HG03571 (cell line): ENCODE measurements around the gene SNAPC2.
"Not testable (repeated sequence)": the region's sequence is repeated elsewhere in the genome, so short reads cannot be mapped to it uniquely, and the experiment has no call there.

ENCODE experiments used
- ATAC-seq: cut with Tn5 transposase; IDR thresholded peaks from one replicate; pipeline ENCODE4 v1.9.1; 2021; ENCODE audit not compliant: unreplicated experiment

The SNAPC2 gene

DNA sequence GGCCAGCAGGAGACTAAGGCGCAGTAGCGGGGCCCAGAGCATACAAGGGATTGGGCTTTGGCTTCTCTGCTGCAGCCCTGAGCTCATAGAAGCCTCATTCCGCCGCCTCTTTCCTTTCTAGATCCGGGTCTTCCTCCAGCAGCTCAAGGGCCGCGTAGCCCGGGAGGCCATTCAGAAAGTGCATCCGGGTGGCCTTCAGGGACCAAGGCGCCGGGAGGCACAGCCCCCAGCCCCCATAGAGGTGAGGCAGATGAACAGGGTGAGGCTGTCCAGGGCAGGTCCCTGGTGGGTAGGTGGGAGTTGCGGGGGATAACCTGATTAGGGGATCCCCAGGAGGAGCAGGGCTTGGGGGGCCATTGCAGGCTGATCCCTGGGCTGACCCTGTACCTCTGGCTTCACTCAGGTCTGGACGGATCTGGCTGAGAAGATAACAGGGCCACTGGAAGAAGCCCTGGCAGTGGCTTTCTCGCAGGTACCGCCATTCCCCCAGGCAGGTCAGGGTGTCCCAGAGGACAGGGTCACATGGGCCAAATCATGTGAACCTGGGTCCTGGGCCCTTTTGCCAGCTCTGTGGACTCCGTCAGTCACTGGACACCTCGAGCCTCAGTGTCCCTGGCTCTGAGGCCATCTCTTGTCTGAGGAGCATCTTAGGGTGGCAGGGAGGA is 1.3 kb downstream of the SNAPC2 start:
- ATAC-seq = no peak

DNA sequence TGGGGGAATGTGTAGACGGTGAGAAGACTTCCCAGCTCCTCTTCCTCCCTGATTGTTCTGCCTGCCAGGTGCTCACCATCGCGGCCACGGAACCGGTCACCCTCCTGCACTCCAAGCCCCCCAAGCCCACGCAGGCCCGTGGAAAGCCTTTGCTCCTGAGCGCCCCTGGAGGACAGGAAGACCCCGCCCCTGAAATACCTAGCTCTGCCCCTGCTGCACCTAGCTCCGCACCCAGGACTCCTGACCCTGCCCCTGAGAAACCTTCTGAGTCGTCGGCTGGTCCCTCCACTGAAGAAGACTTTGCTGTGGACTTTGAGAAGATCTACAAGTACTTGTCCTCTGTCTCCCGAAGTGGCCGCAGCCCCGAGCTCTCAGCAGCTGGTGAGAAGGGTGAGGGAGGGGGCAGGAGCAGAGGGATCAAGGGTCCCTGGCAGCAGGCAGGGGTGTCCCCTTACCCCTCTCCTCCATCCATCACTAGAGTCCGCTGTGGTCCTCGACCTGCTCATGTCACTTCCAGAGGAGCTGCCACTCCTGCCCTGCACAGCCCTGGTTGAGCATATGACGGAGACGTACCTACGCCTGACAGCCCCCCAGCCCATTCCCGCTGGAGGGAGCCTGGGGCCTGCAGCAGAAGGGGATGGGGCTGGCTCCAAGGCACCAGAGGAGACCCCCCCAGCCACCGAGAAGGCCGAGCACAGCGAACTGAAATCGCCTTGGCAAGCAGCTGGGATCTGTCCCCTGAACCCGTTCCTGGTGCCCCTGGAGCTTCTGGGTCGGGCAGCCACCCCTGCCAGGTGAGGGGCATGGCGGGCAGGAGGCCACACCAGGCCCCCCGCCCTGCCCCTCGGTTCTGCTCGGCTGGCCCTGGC is 2.1 kb downstream of the SNAPC2 start:
- no peak for ATAC-seq

DNA sequence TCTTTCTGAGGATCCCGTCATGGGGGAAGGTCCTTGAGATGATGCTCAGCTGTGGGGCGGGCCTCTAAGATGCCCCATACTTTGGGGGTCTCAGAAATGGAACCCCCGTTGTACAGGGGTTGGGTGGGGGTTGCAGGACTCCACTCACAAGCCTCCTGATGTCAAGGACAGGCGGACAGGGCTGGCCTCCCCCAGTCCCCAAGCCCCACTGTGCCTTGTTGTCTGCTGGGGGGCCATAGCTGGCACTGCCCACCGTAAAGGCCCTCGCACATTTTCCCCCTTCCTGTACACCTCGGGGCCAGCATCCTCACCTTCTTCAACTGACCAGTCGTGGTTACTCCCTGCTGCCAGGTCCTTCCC is 2.7 kb downstream of the SNAPC2 start:
- ATAC-seq = no peak

DNA sequence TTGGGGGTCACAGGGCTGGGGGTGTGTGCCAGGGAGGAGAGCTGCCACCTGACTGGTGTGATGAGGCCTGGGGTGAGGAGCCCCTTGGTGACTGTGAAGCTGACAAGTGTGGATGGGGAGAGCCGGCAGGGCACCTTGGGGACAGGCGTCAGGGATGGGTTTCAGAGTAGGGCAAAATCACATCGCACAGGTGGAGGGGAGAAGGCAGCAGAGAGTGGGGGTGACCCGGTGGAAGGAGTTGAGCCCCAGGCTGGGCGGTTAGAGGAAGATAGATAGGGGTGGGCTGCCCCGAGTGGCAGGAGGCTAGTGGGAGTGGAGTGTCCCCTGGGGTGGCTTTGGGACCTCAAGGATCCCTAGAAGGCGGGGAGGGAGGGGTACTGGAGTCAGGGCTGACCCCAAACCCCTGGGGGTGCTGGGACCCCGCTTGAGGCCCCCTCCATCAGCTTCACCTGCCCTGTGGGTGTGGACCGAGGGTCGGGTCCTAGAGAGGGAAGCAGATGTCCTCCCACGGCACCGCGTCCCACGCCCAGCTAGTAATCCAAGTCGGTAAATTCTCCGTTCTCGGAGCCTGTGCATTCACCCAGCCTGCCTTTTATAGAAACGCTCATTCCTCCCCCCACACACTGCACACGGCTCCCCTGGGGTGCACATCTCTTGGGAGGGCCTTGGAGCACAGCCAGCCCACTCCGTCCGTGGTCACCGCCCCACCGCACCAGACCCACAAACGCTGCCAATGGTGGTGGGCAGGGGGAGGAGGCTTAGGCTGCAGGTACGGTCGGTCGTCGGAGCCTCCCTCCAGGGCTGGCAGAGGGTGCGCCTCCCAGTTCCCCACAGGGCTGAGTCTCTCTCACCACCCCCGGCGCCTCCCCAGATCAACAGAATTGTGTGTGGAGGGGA is 3.4 kb downstream of the SNAPC2 start:
- ATAC-seq = no peak

DNA sequence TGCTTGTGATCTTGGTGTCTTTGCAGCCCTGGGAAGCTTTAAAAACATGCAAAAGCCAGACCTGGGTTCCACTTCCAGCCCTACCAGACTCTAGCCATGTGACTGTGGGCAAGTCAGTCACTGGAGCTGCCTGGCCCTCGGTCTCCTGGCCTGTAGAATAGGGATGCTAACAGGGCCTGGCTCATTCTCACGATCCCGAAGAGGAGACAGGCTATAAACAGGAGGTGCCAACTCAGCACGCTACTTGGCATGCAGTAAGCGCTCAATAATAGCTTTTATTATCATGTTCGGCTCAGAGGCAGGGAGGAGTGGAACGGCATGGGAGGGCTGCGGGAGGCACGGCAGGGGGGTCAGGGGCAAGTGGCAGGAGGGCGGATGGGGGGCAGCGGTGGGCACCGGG is 4.1 kb downstream of the SNAPC2 start:
- no peak for ATAC-seq

DNA sequence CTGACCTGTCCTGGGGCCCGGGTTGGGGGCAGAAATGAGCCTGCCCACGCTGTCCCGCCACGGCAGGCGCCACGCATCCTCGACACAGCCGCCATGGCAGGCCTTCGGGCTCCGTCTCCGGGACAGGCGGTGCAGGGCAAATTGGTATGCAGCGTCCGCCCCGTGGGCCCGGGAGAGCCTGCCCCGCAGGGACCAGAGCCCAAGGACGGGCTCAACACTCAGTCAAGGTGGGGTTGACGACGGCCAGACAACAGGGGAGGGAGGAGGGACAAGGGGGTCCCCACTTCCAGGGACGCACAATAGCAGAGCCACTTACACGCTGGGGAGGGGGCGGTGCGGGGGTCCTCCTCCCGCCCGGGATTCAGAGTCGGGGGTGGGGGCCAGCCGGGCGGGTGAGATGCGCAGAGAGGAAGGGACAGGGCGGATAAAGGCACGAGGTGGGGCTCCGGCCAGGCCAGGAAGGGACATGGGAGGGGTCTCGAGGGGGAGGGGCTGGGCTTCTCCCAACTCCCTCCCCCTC is 4.6 kb downstream of the SNAPC2 start:
- no peak for ATAC-seq

DNA sequence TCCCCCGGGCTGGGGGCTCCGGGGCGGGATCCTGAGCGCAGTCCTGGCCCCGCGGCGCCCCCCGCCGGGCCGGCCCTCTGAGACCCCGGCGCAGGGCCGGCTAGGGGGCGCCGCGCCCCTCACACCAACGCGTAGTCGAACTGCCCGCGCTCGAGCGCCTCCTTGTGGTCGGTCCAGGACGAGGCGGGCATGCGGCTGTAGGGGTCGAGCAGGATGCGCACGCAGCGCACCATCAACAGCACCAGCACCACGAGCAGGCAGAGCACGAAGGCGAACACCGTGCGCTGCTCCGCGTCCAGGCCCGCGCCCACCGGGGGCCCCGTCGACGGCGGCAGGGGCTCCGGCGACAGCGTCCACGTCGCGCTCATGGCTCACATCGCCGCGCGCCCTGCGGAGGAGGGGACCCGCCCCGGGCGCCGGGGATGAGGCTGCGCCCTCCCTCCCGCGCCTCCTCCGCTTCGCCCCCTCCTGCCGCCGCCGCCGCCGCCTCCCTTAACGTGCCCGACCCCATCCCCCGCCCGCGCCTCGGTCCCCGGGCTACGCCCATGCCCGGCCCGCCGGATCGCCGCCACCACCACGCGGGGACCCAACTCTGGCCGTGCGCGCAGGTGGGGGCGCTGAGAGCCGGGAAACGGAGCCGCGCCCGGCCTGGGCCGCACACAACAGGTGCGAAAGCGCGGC is 5.2 kb downstream of the SNAPC2 start:
- ATAC-seq = no peak

DNA sequence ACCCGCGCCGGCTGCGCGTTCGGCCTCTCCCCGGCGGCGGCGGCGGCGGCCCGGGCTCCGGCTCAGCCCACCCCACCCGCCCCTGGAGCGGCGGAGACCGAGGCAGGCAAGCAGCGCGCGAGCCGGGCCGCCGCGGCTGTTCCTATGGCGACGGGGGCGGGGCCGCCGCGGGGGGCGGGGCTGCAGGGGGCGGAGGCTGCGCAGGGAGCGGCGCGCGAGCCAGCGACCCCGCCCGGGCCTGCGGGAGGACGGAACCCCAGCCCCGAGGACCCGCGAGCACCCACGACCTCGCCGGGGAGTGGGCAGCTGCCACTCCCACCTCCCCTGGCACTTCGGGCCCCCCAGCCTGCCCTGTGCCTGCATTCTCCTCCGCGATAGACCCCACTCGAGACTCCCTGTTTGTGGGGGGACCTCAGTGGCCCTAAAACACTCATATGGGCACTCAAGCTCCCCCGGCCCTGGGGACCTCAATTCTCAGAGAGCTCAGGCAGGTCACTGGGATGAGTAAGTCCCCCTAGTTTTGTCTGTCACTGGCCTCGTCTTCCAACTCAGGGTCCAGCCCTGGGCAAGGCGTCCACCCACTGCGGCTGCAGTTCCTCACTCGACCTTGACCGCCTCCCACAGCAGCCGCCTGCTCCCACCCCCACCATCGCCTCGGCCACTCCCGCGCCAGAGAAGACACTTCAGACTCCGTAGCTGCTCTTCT is 6.0 kb downstream of the SNAPC2 start, which contains the start of gene CTXN1:
TSS of gene CTXN1 (minus strand) at position 115 of the 706 bp plus-strand sequence. CDS start 597 bp downstream, outside the sequence.
- no peak for ATAC-seq

DNA sequence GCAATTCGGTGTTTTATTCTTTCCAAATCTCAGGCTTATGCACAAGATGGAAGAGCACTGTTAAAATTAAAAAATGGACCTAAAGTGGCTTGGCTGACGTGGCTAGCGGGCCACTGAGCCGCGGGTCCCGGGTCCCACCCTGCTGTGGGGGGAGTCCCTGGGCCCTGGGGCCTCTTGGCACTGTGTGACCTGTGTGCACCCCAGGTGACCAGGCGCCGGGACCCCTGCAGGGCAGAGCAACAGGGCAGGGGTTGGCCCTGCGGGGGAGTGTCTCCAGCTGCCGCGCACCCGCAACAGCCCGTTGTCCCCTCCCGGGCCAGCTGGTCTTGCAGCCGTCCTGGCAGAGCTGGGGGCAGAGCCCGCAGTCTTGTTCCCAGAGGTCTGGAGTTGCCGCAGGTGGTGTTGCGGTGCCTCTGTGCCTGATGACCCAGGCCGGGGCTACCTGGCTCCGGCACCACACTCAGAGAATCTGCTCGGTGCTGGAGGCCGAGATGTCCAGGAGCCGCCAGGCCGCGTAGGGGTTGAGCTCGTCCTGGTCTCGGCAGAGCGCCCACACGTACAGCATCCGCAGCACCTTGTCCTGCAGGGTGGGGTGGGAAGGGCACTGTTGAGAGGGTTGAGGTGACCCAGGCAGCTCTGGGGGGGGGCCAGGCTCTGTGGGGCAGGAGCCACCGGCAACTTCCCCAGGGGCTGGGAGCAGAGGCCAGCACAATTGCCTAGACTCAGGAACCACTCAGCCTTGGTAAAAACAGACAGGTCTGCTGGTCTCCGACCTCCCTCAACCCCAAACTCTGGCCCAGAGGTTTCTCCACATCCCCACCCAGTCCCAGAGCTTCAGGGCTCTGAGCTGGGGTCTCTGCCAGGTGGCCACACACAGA is 6.8 kb downstream of the SNAPC2 start:
- no peak for ATAC-seq

DNA sequence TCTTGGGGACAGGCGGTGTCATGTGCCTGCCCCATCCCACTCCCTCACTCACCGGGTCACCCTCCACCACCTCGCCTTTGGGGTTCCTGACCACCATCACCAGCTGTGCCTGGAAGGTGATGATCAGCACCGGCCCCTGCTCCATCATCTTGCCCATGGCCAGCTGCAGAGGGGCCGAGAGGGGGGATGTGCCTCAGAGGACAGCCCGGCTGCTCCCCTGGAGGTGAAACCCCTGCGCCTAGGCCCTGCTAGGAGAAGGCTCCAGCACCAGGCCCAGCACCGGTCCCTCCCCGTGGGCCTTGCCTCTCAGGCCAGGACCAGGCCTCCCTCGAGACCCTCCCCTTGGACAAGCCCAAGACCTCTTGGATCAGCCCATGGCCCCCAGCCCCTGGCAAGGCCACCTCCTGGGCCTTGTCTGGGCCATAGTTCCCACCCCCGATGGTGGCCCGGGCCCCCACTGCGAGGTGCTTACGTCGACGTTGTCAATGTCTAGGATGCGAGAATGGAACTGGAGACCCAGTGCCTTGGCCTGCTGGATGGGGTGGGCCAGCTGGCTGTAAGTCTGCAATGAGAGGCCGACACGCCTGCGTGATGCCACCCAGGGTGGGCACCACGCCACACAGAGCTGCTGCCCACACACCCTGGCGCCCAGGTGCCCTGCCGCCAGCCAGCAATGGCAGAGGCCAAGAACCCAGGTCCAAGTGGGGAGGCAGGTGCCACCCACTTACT is 7.6 kb downstream of the SNAPC2 start:
- ATAC-seq = no peak

DNA sequence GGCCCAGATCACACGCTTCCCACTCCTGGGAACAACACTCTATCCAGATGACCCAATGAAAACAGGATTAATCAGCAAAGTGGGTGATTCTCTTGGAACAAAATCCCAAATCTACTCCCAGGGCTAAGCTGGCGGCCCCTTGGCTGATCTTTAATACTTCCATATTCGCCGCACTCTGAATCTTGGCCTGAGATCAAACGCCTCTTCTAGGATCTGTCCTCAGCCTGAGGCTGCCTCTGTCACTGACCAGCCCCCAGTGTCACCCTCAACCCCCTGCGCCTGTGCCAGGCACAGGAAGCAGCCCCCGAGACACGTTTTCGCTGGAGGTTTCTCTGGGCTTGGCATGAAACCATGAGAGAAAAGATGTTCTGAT is 8.2 kb downstream of the SNAPC2 start:
- no peak for ATAC-seq

DNA sequence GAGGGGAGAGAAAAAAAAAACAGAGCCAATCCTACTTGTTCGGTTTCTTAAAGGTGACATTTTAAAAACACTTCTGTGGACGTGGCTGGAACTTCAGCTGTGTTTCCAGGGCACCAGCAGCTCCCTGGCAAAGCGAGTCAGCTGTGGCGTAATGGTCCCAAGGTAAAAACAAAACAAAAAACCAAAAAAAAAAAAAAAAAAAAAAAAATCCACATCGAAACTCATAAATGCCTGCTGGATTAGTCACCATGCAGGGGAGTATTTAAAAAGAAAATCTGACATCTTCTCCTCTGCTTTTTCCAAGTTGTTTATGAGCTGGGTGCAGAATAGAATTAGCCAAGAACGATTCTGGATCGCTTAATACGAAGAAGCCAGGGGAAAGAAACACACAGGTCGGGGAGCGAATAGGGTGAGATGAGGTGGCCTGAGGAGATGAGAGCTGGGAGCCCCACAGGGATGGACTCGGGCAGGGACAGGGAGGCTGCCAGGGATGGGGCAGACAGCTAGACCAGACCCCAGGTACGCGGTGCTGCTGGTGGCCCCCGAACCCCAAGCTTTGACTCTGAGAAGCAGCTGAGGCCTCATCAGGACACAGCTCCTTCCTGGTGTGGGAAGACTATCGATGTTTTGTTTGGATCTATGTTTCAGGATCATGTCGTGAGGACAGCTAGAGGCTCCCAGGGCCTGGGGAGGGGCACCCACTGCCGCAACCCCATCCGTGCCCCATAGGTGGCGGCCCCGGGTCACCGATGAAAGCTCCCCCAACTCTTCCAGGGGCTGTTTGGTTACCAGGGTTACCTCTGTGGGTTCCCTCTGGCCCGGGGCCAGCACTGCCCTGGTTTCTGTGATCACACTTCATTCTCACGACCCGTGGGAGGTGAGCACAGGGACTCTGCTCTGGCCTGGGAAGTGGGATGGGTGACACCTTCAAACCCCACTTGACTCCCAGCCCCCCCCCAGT is 8.9 kb downstream of the SNAPC2 start:
- ATAC-seq = no peak

DNA sequence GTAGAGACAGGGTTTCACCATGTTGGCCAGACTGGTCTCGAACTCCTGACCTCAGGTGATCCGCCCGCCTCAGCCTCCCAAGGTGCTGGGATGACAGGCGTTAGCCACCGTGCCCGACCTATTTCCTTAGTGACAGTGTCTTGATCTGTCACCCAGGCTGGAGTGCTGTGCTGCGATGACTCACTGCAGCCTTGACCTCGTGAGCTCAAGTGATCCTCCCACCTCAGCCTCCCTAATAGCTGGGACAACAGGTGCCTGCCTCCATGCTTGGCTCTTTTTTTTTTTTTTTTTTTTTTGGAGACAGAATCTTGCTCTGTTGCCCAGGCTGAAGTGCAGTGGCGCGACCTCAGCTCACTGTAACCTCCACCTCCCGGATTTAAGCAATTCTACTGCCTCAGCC is 9.9 kb downstream of the SNAPC2 start:
- not testable (repeated sequence) for ATAC-seq

DNA sequence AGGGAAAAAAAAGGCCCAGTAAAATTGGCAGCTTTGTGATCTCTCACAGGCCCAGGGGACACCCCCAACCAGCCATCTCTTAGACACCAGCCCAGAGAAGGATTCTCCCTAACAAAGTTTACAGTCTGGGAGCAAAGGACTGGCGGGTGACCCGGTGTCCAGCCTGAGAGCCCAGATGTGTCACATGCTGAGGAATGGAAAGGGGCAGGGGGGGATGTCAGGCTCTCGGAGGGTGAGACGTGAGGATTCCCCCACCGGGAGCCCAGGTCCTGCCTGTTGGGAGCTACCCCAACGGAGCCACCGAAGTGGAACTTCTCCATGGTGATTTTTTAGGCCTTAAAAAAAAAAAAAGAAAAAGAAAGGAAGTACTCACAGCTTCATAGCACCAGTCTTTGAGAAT is 10.6 kb downstream of the SNAPC2 start:
- no peak for ATAC-seq

DNA sequence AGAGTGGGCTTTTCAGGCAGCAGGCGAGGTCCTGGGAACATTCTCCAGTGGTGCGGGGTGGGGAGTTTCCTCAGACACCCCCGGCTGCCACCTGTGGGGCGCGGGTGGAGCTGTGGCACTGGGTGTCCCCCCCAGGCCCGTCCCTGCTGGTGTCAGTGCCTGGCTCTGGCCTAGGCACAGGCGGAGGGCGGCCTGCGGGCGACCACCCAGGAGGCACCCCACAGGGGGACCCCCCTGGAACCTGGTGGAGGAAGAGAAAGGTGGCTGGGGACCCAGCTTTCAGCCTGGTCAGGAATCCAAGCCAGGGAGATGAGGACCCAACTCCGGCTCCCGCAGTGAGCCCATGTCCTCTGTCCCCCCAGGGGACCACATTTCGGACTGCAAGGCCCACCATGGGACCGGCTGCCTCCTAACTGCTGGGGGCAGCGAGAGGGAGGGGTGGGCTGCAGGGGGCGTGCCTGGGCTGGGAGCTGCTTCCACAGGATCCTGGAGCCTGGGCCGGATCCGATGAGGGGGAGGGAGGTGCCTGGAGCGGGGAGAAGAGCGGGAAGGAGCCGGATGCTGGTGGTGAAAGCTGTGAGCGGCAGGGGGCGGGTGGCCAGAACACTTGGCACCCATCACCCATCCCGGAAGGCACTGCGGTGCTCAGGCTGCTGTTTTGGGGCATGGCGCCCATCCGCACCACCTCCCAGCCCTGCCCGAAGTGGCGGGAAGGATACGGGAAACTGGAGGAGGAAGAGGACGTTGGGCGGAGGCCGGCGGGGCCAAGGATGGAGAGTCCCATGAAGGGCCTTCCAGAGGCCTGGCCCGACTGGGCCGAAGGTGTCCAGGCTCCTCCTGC is 11.3 kb downstream of the SNAPC2 start:
- no peak for ATAC-seq

DNA sequence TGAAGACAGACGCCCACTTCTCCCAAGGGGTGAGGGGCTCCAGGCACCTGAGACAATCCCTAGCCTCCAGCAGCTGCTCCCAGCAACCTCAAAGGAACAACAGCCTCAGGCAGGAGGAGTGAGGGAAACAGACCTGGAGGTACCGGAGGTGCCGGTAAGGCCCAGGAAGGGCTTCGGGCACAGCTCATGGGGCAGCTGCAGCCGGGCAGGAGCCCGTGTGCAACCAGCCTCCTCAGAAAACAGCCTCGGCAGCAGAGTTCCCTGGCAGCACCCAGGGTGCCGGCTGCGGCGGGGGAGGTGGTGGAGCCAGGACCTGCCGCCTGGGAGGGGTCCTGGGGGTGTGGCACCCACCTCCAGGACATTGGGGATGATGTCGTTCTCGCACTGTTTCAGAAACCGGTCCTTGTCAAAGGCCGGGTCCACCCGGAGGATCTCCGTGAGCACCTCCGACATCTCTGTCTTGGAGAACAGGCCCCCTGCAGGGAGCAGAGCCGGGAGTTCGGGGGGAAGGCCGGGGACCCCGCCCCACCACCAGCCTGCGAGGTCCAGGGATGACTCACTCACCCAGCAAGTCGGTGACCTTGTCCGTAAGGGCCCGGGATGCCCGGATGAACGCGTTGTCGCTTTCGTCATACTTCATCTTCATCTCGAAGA is 12.3 kb downstream of the SNAPC2 start:
- ATAC-seq = no peak
